Measurements from ENCODE around the gene CCDC183.
"Not testable (repeated sequence)": the region's sequence is repeated elsewhere in the genome, so short reads cannot be mapped to it uniquely, and the experiment has no call there.

The CCDC183 gene

DNA sequence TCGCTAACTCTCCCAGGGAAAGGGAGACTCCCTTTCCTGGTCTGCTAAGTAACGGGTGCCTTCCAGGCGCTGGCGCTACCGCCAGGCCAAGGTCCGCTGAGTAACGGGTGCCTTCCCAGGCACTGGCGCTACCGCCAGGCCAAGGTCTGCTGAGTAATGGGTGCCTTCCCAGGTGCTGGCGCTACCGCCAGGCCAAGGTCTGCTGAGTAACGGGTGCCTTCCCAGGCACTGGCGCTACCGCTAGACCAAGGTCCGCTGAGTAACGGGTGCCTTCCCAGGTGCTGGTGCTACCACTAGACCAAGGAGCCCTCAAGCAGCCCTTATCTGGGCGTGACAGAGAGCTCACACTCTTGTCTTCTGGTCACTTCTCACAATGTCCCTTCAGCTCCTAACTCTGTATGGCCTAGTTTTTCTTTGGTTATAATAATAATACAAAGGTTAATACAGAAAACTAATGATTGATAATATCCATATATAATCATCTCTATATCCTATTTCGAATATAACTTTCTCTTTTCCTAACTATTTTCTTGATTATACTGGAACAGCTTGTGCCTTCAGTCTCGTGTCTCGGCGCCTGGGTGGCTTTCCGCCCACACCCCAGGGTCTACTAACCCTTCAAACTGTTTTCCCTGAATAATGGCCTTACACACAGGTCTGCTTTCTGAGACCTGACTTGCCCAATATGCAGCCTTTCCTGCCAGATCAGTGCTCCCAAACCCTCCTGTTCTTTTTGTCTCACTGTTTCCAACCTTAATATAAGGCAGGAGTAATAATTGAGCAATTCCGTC is 10.4 kb upstream of the CCDC183 start:
- FAIRE-seq = not testable (repeated sequence)

DNA sequence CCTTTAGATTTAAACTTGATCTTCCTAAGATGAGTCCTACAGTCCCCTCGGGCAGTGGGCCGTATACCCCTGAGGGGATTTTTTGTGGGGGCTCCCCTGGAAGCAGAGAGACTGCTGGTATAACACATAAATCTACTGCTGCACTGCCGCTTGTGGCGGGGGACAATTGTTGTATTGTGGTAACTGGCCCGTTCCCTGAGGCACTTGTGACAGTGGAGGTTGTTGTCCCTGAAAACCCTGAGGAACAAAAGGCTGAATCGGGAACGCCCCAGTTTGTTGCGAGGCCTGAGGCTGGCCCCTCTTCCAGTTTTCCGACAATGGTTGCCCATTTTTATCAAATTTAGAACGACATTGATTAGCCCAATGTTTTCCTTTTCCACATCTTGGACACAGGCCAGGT is 9.7 kb upstream of the CCDC183 start:
- no peak for FAIRE-seq

DNA sequence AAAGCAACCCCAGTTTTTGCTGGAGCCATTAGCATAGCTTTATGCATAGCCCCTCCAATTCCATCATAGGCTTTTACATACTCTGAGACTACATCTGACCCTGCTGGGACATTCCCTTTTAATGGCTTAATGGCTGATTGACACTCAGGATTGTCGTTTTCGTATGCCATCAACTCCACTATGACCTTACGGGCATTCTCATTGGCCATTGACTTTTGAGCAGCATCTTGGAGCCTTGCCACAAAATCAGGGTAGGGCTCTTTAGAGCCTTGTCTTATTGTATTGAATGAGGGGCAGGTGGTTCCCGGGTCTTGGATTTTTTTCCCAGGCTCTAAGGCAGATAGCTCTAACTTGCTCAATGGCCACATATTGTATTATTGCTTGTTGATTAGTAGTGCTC is 9.2 kb upstream of the CCDC183 start:
- FAIRE-seq = not testable (repeated sequence)

DNA sequence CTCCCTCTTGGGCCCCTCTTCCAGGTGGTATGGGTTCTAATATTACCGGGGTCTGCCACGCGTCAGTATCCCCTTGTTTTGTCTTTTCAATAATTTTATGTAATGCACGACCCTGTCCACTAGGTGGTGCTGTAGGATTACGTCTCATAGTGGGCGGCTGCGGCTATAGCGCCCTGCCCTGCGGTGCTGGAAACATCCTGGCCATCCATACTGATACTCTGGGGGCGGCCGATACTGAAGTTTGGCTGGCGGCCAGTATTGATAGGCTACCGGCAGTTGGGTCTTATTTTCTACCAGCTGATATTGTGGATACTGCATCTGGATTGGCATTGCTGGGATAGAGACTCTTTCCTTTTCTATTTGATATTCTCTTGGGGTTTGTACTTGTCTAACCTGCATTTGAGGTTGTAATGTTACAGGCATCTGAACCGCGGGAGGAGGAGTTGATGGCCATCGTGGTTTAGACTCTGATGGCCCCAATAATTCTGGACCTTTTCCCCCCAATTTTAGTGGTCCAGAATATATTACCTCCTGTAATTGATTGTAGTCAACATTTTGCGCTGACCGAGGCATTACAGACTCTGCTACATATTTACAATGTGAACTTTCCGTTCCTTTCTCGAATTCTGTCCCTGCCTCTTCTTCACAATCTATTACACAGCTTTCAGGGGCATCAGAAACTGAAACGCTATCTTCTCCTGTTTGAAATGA is 8.3 kb upstream of the CCDC183 start:
- FAIRE-seq = no peak

DNA sequence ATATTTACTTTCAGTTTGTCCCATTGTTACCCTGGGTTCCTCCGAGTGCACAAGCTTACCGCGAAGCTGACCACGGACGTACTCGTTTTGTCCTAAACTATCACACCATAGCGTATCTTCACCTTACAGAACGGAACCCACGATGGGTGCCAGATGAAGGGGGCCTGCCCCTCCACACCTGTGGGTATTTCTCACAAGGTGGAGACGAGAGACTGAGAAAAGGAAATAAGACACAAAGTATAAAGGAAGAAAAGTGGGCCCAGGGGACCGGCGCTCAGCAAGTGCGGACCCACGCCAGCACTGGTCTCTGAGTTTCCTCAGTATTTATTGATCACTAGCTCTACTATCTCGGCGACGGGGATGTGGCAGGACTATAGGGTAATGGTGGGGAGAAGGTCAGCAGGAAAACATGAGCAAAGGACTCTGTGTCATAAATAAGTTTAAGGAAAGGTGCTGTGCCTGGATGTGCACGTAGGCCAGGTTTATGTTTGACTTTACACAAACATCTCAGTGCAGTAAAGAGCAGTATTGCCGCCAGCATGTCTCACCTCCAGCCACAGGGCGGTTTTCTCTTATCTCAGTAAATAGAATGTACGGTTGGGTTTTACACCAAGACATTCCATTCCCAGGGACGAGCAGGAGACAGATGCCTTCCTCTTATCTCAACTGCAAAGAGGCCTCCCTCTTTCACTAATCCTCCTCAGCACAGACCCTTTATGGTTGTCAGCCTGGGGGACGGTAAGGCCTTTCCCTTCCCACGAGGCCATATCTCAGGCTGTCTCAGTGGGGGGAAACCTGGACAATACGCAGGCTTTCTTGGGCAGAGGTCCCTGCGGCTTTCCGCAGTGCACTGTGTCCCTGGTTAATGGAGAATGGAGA is 7.3 kb upstream of the CCDC183 start:
- not testable (repeated sequence) for FAIRE-seq

DNA sequence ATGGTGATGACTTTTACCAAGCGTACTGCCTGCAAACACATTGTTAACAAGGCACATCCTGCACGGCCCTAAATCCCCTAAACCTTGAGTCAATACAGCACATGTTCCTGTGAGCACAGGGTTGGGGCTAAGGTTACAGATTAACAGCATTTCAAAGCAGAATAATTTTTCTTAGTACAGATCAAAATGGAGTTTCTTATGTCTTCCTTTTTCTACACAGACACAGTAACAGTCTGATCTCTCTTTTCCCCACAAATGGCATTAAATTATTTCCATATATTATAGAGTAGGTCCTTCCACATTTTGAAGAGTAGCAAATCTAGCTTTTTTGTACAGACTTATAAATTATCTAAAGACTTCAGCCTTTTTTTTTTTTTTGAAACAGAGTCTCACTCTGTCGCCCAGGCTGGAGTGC is 6.6 kb upstream of the CCDC183 start:
- FAIRE-seq = no peak

DNA sequence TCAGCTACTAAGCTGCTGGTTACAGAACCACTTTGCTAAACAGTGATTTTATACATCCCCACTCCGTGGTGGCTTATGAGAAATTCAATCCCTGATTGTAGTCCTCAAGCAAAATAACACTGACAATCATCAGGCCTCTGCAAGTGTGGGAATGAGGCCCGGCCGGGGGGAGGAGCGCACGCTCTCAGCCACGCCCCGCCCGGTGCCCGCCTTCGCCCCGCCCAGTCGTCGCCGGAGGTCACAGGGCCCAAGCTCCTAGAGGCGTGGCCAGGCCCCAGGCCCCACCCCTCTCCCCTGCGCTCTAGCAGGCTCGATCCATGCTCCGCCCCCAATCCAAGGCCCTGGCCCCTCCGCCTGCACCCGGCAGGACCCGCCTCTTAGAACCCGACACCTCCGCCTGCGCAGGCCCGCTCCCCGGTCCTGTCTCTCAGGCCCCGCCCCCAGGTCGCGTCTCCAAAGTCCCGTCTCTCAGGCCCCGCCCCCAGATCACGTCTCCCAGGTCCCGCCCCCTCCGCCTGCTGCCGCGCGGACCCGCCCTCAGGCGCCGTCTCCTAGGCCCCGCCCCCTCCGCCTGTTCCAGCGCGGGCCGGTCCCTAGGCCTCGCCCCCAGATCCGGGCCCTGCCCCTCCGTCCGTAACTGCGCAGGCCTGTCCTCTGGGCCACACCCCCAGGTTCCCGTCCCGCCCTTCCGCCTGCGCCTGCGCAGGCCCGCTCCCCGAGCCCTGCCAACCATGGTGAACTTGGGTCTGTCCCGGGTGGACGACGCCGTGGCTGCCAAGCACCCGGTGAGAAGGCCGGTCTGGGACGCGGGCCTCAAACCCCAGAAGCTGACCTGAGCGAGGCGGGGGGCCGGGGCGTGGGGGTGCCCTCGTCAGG is 5.3 kb upstream of the CCDC183 start, which contains the start of gene TMEM141:
TMEM141 (plus strand) TSS at position 705 of the 876 bp plus-strand sequence; CDS start at position 732, 27 bp downstream.
- FAIRE-seq = peak; percentile 23

DNA sequence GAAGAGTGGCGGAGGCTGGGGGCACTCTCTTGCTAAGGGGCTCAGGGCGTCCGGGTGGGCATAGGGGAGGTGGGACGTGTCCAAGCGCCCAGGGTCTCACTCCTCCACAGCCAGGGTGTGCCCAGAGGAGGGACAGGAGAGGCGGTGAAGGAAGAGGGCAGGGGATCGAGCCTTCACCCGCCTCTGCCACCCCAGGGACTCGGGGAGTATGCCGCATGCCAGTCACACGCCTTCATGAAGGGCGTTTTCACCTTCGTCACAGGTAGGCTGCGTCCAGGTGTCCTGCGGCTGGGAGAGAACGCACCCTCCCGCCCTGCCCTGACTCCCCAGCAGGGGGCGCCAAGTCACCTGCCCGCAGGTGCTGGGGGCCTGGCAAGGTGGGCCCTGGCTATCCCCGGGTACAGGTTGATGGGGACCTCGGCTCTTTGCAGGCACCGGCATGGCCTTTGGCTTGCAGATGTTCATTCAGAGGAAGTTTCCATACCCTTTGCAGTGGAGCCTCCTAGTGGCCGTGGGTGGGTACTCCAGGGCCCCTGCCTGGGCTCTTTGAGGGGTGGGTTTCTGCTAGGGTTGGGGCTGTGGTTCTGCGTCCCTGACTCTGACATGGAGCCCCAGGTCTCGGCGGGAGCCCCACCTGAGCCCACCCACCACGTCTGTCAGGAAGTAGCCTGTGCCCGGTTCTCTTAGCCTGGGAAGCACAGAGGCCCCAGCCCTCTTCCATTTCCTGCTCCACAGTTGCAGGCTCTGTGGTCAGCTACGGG is 4.4 kb upstream of the CCDC183 start:
- no peak for FAIRE-seq

DNA sequence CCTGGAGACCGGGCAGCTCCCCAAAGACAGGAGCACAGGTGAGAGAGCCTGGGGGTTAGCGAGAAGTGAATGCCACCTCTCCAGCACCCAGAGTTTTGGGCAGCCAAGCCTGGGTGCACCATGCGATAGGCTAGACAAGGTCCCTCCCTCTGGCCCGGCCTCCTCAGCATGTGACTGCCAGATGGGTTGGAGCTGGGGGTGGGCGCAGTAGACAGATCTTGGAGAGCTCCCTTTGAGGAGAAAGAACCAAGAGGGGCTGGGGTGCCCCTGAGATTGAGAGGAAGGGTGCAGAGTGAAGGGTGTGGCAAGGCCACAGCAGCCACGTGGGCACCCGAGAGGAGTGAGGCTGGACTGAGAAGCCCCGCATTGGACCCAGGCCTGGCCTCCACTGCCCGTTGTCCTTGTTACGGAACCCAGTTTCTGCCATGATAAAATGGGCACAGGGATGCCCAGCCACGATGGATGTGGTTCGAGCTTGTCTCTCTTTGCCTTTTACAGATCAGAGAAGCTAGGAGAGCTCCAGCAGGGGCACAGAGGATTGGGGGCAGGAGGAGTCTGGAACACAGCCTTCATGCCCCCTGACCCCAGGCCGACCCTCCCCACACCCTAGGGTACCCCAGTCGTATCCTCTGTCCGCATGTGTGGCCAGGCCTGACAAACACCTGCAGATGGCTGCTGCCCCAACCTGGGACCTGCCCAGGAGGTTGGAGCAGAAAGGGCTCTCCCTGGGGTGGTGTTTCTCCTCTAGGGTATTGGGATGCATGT is 3.6 kb upstream of the CCDC183 start:
- no peak for FAIRE-seq

DNA sequence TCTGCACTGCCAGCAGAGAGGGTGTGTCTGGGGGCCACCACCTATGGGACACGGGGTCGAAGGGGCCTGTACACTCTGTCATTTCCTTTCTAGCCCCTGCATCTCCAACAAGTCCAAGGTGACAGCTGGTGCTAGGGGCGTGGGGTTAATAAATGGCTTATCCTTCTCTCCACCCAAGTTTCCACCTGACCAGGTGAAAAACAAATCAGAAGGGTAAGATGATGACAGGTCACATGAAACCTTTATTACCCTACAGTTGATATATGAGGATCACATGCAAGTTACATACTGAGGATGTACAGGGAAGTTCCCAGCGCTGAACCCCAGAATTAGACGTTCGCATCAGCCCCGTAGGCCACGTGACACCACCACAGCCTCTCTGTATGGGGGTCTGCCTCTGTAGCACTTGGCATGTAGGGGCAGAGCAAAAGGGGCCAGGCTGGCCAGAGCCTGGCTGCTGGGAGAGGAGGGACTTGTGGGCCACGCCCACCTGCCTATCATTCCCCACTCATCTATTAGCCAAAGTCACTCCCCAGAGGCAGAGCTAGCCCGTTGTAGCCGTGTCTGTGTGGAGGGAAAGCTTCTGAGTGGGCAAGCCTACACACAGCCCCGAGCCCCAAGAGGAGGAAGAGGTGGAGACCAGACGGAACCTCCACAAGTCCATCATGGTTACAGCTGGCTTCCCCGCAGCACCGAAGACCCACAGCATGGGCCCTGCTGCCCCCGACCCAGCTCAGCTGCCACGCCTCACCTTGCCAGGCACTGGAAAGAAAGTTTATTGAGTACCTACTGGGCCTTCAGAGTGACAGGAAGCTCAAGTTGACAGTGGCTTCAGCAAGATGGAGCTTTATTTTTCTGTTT is 2.8 kb upstream of the CCDC183 start:
- FAIRE-seq = no peak

DNA sequence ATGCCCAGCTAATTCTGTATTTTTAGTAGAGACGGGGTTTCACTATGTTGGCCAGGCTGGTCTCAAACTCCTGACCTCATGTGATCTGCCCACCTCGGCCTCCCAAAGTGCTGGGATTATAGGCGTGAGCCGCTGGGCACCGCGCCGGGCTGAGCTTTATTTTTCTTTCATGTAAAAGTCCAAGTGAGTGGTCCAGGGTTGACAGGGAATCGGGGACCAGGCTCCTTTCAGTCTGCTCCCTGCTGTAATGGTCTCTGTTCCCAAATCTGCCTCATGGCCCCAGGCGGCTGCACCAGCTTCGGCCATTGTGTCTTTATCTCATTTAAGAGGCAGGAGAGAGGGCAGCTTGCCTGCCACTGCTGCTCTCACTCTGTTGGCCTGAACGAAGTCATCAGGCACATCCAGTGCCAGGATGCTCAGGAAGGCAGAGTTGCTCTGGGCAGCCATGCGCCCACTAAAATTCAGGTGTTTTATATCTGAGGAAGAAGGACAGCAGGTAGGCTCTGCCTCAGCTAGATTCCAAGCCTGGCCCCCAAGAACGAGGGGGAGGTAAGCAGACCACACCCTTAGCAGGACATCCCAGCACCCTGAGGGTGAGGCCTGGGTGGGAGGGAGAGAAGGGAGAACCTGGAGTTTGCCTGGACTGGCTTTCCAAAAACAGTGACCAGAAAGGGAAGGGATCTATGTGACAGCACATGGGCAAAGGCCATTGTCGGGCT is 1.7 kb upstream of the CCDC183 start:
- FAIRE-seq = no peak

DNA sequence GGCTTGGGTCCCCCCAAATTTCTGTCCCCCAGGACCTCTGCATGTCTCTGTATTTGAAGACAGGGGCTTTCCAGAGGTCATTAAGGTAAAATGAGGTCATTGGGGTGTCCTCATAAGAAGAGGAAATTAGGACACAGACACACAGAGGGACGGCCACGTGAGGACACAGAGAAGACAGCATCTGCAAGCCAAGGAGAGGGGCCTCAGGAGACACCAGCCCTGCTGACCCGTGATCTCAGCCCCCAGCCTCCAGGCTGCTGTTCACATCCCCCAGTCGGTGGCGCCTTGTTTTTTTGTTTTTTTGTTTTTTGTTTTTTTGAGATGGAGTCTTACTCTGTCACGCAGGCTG is 1.2 kb upstream of the CCDC183 start:
- FAIRE-seq = no peak

DNA sequence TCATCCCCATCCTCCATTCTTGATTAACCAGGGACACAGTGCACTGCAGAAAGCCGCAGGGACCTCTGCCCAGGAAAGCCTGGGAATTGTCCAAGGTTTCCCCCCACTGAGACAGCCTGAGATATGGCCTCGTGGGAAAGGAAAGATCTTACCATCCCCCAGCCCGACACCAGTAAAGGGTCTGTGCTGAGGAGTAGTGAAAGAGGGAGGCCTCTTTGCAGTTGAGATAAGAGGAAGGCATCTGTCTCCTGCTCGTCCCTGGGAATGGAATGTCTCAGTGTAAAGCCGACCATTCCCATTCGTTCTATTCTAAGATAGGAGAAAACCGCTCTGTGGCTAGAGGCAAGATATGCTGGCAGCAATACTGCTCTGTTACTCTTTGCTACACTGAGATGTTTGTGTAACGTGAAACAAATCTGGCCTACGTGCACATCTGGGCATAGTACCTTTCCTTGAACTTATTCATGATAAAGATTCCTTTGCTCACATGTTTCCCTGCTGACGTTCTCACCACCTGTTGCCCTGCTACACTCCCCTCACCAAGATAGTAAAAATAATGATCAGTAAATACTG is 723 bp downstream of the CCDC183 start:
- FAIRE-seq = not testable (repeated sequence)

DNA sequence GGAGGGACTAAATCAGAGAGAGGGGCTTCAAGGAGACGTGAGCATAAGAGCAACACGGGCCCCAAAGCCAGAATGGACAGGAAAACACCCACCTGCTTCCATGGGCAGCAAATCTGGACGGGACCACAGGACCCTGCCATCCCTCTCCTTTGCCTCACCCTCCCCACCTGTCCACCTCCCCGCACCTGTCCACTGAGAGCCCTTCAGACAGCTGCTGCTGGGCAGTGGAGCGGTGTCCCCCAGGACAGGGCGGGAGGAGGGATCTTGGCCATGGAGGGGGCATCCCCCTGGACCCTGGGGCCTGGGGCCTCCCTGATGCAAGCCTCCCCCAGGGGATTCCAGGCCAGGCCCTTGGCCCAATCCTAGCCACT is 2.6 kb downstream of the CCDC183 start:
- FAIRE-seq = no peak

DNA sequence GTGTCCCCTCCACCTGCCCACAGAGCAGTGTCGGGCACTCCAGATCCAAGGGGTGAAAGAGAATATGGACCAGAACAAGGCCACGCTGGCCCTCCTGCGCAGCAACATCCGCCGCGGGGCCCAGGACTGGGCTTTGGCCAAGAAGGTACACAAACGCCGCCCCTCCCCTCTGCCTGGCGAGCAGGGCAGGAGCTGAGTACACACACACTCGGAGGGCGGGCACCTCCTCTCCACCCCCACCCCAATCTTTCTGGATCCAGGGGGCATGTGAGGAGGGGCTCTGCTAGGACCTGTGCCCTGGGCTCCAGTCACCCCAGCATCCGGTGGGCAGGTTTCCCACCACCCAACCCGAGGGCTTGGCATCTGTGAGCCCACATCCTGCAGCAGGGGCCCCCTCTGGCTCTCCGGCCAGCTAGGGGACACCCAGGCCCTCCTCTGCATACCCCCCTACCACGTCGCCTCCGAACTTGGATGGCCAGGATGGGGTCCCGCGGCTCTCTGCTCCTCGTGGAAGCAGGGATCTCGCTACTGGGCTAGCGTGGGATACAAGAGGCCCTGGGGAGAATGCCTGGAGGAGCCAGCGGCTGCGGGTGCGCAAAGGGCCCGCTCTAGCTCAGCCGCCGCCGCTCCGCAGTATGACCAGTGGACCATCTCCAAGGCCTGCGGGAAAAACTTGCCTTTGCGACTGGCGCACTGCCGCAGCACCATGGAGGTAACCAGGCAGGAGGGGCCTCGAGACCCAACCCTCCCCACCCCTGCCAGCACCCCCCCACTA is 3.1 kb downstream of the CCDC183 start:
- FAIRE-seq = no peak

DNA sequence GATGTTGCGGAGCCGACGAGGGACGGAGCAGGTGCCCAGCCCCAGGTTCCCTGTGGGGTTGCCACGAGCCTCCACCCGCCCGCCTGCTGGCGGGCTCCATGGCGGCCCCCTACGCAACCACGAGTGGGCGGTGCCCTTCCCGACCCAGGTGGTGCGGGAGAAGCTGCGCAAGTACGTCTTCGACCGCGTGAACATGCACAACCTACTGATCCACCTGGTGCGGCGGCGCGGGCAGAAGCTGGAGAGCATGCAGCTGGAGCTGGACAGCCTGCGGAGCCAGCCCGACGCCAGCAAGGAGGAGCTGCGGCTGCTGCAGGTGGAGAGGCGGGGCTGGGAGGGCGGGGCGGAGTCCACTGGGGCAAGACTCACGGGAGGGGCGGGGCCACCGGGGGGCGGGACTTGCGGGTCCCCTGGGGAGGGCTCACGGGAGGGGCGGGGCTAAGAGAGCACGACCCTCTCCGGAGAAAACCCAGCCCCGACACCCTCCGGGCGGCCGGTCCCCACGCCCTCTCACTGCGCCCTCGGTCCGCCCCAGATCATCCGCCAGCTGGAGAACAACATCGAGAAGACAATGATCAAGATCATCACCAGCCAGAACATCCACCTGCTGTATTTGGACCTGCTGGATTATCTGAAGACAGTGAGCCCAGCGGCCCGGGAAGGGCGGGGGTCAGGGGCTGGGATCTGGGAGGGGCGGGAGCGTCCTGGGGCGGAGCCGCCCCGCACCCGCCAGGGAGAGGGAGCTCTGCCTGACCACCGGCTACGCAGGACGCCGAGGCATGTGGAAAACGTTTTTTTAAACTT is 3.9 kb downstream of the CCDC183 start:
- no peak for FAIRE-seq

DNA sequence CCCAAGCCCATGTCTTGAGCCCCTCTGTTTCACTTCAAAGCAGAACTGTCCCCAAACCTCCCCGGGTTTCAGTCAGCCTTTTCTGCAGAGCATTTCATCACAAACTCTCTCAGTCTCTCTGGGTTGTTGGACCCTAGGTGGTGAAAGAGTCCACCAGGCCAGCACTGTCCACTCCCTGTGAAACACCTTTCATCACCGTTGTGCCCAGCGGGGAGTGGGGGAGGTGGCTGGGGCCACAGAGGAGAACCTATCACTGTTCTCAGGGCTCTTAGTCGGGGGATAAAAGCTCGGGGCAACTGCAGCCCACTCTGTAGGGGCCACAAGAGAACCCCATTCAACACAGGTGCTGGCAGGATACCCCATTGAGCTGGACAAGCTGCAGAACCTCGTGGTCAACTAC is 6.2 kb downstream of the CCDC183 start:
- no peak for FAIRE-seq
